Stimulated activated CD4-positive, alpha-beta T cell treated with anti-CD3 and anti-CD28 coated beads, Interleukin-2, amount 100 ng/mL, for 4 hours (primary cell): Measurements from ENCODE around the gene CD7.
A peak's percentile ranks its signal among the peaks of the same experiment; 100 is the strongest.
"Not testable (repeated sequence)": the region's sequence is repeated elsewhere in the genome, so short reads cannot be mapped to it uniquely, and the experiment has no call there.

Experiments
- DNase-seq: peaks from one replicate; pipeline ENCODE4 v3.0.0-alpha.2; 2020; ENCODE audit warnings: low read depth

Gene CD7

GRCh38 chr17:82317394-82318168 lies at the start of gene CD7:
Gene CD7 (minus strand): TSS chr17:82317608. CDS start chr17:82317495, 113 bp downstream.
- peak; percentile 62 for DNase-seq

- DNase-seq = no peak
Observed at GRCh38 chr17:82366749-82367148, 49.3 kb upstream of the CD7 start.

GRCh38 chr17:82365606-82366295 lies 48.3 kb upstream of the CD7 start:
- no peak for DNase-seq

GRCh38 chr17:82361885-82362633 lies 44.7 kb upstream of the CD7 start:
- no peak for DNase-seq

- DNase-seq = not testable (repeated sequence)
Observed at GRCh38 chr17:82359451-82360074, 42.2 kb upstream of the CD7 start.

GRCh38 chr17:82358465-82359350 lies 41.3 kb upstream of the CD7 start, which contains the start of gene TEX19:
Gene TEX19 (plus strand): TSS chr17:82359247. CDS start chr17:82362151, 2,904 bp downstream.
- peak; percentile 22 for DNase-seq

GRCh38 chr17:82357394-82357793 lies 40.0 kb upstream of the CD7 start:
- DNase-seq = no peak

- no peak for DNase-seq
Observed at GRCh38 chr17:82356845-82357355, 39.5 kb upstream of the CD7 start.

GRCh38 chr17:82355770-82356427 lies 38.5 kb upstream of the CD7 start:
- no peak for DNase-seq

- DNase-seq = no peak
Observed at GRCh38 chr17:82354804-82355308, 37.4 kb upstream of the CD7 start.

GRCh38 chr17:82353484-82353883 lies 36.1 kb upstream of the CD7 start:
- DNase-seq = no peak

- peak; percentile 72 for DNase-seq
Observed at GRCh38 chr17:82351713-82352488, 34.5 kb upstream of the CD7 start.

GRCh38 chr17:82351254-82351712 lies 33.9 kb upstream of the CD7 start:
- no peak for DNase-seq

- DNase-seq = peak; percentile 19
Observed at GRCh38 chr17:82350182-82351030, 33.0 kb upstream of the CD7 start.

- no peak for DNase-seq
Observed at GRCh38 chr17:82349287-82349701, 31.9 kb upstream of the CD7 start.

GRCh38 chr17:82348866-82349265 lies 31.5 kb upstream of the CD7 start:
- DNase-seq = no peak

- DNase-seq = no peak
Observed at GRCh38 chr17:82348434-82348833, 31.0 kb upstream of the CD7 start.

- not testable (repeated sequence) for DNase-seq
Observed at GRCh38 chr17:82347994-82348393, 30.6 kb upstream of the CD7 start.
